ENCODE data around the gene DMBT1. TPM values are rescaled to one million over a fixed set of nuclear protein-coding genes. Genes with fewer than 3 reads are reported as not detected.
A peak's percentile ranks its signal among the peaks of the same experiment; 100 is the strongest.

The DMBT1 gene
- total RNA-seq, 1 donor from 2014 or later: 0.49 TPM

DNA sequence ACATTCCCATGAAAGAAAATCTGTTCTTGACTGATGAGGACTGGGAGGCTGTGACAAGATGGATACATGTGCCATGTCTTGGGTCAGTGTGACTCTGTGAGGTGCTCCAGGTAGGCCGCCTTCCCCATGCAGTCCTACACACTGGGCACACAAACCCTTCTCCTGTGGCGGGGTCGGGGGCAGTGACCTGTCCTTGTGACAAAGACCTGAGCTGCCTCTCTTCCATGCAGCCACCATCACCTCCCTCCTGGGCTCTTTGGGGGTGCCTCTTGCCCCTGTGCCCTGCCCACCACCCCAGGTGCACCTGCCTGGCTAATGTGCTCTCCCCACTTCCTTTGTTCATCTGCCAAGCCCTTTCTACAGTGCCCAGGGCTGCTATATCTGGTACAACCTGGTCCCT is 35.7 kb upstream of the DMBT1 start:
- TF ChIP-seq, protein P1, sequence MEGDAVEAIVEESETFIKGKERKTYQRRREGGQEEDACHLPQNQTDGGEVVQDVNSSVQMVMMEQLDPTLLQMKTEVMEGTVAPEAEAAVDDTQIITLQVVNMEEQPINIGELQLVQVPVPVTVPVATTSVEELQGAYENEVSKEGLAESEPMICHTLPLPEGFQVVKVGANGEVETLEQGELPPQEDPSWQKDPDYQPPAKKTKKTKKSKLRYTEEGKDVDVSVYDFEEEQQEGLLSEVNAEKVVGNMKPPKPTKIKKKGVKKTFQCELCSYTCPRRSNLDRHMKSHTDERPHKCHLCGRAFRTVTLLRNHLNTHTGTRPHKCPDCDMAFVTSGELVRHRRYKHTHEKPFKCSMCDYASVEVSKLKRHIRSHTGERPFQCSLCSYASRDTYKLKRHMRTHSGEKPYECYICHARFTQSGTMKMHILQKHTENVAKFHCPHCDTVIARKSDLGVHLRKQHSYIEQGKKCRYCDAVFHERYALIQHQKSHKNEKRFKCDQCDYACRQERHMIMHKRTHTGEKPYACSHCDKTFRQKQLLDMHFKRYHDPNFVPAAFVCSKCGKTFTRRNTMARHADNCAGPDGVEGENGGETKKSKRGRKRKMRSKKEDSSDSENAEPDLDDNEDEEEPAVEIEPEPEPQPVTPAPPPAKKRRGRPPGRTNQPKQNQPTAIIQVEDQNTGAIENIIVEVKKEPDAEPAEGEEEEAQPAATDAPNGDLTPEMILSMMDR (IDR thresholded peaks at IDR 0.05; ENCODE audit: unreplicated experiment): no peak
- Mint-ChIP-seq H3K27ac (ENCODE audit: unreplicated experiment) (no peak overlapping the region), H3K27me3 (ENCODE audit: unreplicated experiment) (peaks cover 3% of the 10 kb centered on the region), H3K4me1 (ENCODE audit: unreplicated experiment) (no peaks in the 10 kb centered on the region), H3K36me3 (ENCODE audit: low read depth, unreplicated experiment) (no peaks in the 10 kb centered on the region), H3K9me3 (ENCODE audit: unreplicated experiment) (peaks cover 4% of the 10 kb centered on the region), H3K4me3 (ENCODE audit: unreplicated experiment) (no peak overlapping the region)
- DNase-seq (ENCODE audit: low spot score): no peak

GRCh38 chr10:122525788-122526187 is 34.8 kb upstream of the DMBT1 start:
- peak; percentile 21 for DNase-seq (ENCODE audit: low spot score)
- H3K36me3 Mint-ChIP-seq (ENCODE audit: low read depth, unreplicated experiment): no peaks in the 10 kb centered on the region
- peaks cover 3% of the 10 kb centered on the region for H3K27me3 Mint-ChIP-seq (ENCODE audit: unreplicated experiment)
- H3K9me3 Mint-ChIP-seq (ENCODE audit: unreplicated experiment): peaks cover 4% of the 10 kb centered on the region
- TF ChIP-seq, protein P1 (IDR thresholded peaks at IDR 0.05; ENCODE audit: unreplicated experiment): peak; percentile 68
- no peak overlapping the region for H3K27ac Mint-ChIP-seq (ENCODE audit: unreplicated experiment)
- no peak overlapping the region for H3K4me3 Mint-ChIP-seq (ENCODE audit: unreplicated experiment)
- H3K4me1 Mint-ChIP-seq (ENCODE audit: unreplicated experiment): no peaks in the 10 kb centered on the region

GRCh38 chr10:122526892-122527291 is 33.7 kb upstream of the DMBT1 start:
- H3K36me3 Mint-ChIP-seq (ENCODE audit: low read depth, unreplicated experiment): no peaks in the 10 kb centered on the region
- H3K4me1 Mint-ChIP-seq (ENCODE audit: unreplicated experiment): no peaks in the 10 kb centered on the region
- H3K27me3 Mint-ChIP-seq (ENCODE audit: unreplicated experiment): peaks cover 3% of the 10 kb centered on the region
- H3K4me3 Mint-ChIP-seq (ENCODE audit: unreplicated experiment): no peak overlapping the region
- TF ChIP-seq, protein P1 (IDR thresholded peaks at IDR 0.05; ENCODE audit: unreplicated experiment): no peak
- DNase-seq (ENCODE audit: low spot score): no peak
- H3K9me3 Mint-ChIP-seq (ENCODE audit: unreplicated experiment): peaks cover 4% of the 10 kb centered on the region
- no peak overlapping the region for H3K27ac Mint-ChIP-seq (ENCODE audit: unreplicated experiment)

GRCh38 chr10:122530177-122530576 is 30.4 kb upstream of the DMBT1 start:
- Mint-ChIP-seq H3K27me3 (ENCODE audit: unreplicated experiment) (peaks cover 3% of the 10 kb centered on the region), H3K36me3 (ENCODE audit: low read depth, unreplicated experiment) (no peaks in the 10 kb centered on the region), H3K4me3 (ENCODE audit: unreplicated experiment) (no peak overlapping the region), H3K4me1 (ENCODE audit: unreplicated experiment) (no peaks in the 10 kb centered on the region), H3K9me3 (ENCODE audit: unreplicated experiment) (peaks cover 1% of the 10 kb centered on the region), H3K27ac (ENCODE audit: unreplicated experiment) (no peak overlapping the region)
- DNase-seq (ENCODE audit: low spot score): no peak
- TF ChIP-seq, protein P1 (IDR thresholded peaks at IDR 0.05; ENCODE audit: unreplicated experiment): no peak

- DNase-seq (ENCODE audit: low spot score): no peak
- H3K4me3 Mint-ChIP-seq (ENCODE audit: unreplicated experiment): no peak overlapping the region
- no peaks in the 10 kb centered on the region for H3K4me1 Mint-ChIP-seq (ENCODE audit: unreplicated experiment)
- H3K36me3 Mint-ChIP-seq (ENCODE audit: low read depth, unreplicated experiment): no peaks in the 10 kb centered on the region
- H3K27me3 Mint-ChIP-seq (ENCODE audit: unreplicated experiment): peaks cover 3% of the 10 kb centered on the region
- TF ChIP-seq, protein P1 (IDR thresholded peaks at IDR 0.05; ENCODE audit: unreplicated experiment): no peak
- H3K9me3 Mint-ChIP-seq (ENCODE audit: unreplicated experiment): no peaks in the 10 kb centered on the region
- H3K27ac Mint-ChIP-seq (ENCODE audit: unreplicated experiment): no peak overlapping the region
Measured at GRCh38 chr10:122531261-122531660, 29.3 kb upstream of the DMBT1 start.

All from endothelial cell (in vitro differentiated cells).